Activated naive CD4-positive, alpha-beta T cell treated with anti-CD3 and anti-CD28 coated beads, Interleukin-2, amount 50 U/mL, for 24 hours (primary cell): ENCODE data around the gene TMEM144.

Experiments
- H3K27ac Mint-ChIP-seq: one replicate; pipeline ENCODE4 v1.8.0; 2021; ENCODE audit warnings: mild to moderate bottlenecking, mixed read lengths
- H3K27me3 Mint-ChIP-seq: one replicate; pipeline ENCODE4 v1.8.0; 2021; ENCODE audit warnings: mixed read lengths
- H3K36me3 Mint-ChIP-seq: one replicate; pipeline ENCODE4 v1.8.0; 2021; ENCODE audit warnings: mixed read lengths
- H3K4me1 Mint-ChIP-seq: one replicate; pipeline ENCODE4 v1.8.0; 2021; ENCODE audit warnings: mixed read lengths
- H3K4me3 Mint-ChIP-seq: one replicate; pipeline ENCODE4 v1.8.0; 2021; ENCODE audit warnings: mild to moderate bottlenecking, mixed read lengths
- H3K9me3 Mint-ChIP-seq: one replicate; pipeline ENCODE4 v1.8.0; 2021; ENCODE audit warnings: mixed read lengths

Gene TMEM144

GRCh38 chr4:158179465-158179864, 30.8 kb upstream of the TMEM144 start:
- Mint-ChIP-seq H3K4me3 (no peak overlapping the region), H3K9me3 (no peaks in the 10 kb centered on the region), H3K27me3 (peaks cover 9% of the 10 kb centered on the region), H3K27ac (no peak overlapping the region), H3K36me3 (no peaks in the 10 kb centered on the region), H3K4me1 (no peaks in the 10 kb centered on the region)

DNA sequence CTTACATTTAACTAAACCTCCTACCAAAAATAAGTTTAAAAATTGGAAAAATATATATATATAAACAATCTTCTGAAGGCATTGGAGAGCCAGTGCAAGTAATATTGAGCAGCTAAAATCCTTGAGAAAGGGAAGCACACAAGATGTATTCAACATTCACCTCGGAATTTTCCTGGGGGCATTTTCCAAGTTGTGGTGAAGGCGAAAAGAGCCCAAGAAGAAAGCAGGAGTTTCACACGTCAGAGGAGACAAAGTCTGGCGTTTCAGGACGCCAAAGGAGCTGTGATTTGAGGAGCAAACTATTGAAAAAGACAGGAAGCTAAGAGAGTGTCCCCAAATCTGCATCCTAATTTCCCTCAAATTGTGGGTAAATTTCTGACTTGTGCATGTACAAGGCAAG, 28.4 kb upstream of the TMEM144 start:
- Mint-ChIP-seq H3K9me3 (no peaks in the 10 kb centered on the region), H3K4me1 (no peaks in the 10 kb centered on the region), H3K4me3 (no peak overlapping the region), H3K27me3 (peaks cover 8% of the 10 kb centered on the region), H3K36me3 (no peaks in the 10 kb centered on the region), H3K27ac (no peak overlapping the region)

DNA sequence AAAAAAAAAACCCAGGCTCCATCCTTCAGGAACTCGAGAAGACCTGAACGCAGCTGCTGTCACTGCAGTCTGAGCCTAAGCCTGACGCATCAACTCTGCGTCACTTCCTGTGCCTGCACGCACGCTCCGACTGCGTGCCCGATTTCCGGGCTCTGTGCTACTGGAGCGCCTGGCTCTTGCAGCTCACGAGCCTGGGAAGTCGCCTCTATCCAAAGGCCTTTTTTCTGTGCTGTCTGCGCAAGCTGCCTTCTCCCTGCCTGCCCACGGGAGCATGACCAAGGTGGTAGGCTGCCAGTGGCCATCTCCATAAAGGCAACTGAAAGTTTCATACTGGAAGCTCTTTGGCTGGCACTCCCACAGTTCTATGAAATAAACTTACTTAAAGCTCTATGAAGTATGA, 27.6 kb upstream of the TMEM144 start:
- Mint-ChIP-seq H3K4me1 (no peaks in the 10 kb centered on the region), H3K27ac (no peak overlapping the region), H3K27me3 (peaks cover 6% of the 10 kb centered on the region), H3K9me3 (no peaks in the 10 kb centered on the region), H3K36me3 (no peaks in the 10 kb centered on the region), H3K4me3 (no peak overlapping the region)

DNA sequence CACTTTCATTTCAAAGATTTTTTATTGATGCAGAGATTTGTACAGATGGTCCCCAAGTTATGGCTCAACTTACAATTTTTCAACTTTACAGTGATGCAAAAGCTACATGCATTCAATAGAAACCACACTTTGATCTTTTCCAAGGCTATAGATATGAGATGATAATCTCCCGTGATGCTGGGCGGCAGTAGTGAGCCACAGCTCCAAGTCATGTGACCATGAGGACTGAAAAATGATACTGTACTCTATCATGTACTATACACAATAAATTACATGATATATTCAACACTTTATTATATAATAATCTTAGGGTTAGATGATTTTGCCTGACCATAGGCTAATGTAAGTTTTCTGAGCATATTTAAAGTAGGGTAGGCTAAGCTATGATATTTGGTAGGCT, 23.5 kb upstream of the TMEM144 start:
- Mint-ChIP-seq H3K36me3 (no peaks in the 10 kb centered on the region), H3K4me1 (no peaks in the 10 kb centered on the region), H3K27me3 (no peaks in the 10 kb centered on the region), H3K27ac (no peak overlapping the region), H3K4me3 (no peak overlapping the region), H3K9me3 (no peaks in the 10 kb centered on the region)

DNA sequence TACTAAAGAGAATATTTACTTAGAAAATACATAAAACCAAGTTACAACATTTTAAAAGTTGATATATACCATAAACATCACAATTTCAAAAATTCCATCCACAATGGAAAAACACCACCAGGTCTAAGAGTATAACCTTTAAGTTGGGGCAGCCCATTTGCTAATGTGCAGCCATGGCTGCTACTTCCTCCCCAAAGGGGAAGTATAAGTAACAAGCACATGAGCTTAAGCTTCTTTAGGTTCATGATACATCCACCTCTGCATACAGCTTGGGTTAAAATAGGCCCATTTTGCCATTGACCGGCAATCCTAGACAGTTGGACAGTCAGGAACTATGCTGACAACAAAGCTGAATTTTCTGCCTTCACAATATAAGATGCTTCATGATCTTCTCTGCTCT, 20.9 kb upstream of the TMEM144 start:
- Mint-ChIP-seq H3K27ac (no peak overlapping the region), H3K4me1 (no peaks in the 10 kb centered on the region), H3K27me3 (no peaks in the 10 kb centered on the region), H3K9me3 (no peaks in the 10 kb centered on the region), H3K36me3 (no peaks in the 10 kb centered on the region), H3K4me3 (no peak overlapping the region)

- Mint-ChIP-seq H3K27ac (no peak overlapping the region), H3K9me3 (no peaks in the 10 kb centered on the region), H3K27me3 (no peaks in the 10 kb centered on the region), H3K4me3 (no peak overlapping the region), H3K4me1 (no peaks in the 10 kb centered on the region), H3K36me3 (no peaks in the 10 kb centered on the region)
Measured at GRCh38 chr4:158190718-158191117, 19.6 kb upstream of the TMEM144 start.

GRCh38 chr4:158192439-158193158, 17.7 kb upstream of the TMEM144 start:
- H3K27me3 Mint-ChIP-seq = no peaks in the 10 kb centered on the region
- H3K9me3 Mint-ChIP-seq = no peaks in the 10 kb centered on the region
- H3K4me1 Mint-ChIP-seq = no peaks in the 10 kb centered on the region
- no peak overlapping the region for H3K4me3 Mint-ChIP-seq
- no peaks in the 10 kb centered on the region for H3K36me3 Mint-ChIP-seq
- no peak overlapping the region for H3K27ac Mint-ChIP-seq

DNA sequence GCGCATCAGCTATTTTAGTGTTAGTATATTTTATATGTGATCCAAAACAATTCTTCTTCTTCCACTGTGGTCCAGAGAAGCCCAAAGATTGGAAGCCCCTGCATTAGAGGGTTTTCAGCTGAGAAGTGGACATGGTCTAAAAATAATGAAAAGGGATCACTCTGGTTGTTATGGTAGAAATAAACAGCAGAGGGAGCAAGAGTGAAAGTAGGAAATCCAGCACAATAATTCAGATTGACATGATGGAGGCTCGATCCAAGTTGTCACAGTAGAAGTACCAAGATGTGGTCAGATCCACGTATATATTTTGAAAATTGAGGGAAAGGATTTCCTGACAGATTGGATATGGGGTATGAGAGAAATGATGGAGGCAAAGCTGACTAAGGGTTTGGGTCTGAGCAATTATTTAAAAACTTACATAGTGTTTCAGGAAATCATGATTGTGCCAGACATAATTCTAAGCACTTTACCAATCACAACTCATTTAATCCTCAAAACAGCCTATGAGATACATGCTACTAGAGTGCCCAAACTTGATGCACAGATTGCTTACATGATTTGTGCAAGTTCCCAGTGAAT, 17.0 kb upstream of the TMEM144 start:
- H3K36me3 Mint-ChIP-seq = no peaks in the 10 kb centered on the region
- no peaks in the 10 kb centered on the region for H3K27me3 Mint-ChIP-seq
- no peaks in the 10 kb centered on the region for H3K4me1 Mint-ChIP-seq
- H3K9me3 Mint-ChIP-seq = no peaks in the 10 kb centered on the region
- H3K27ac Mint-ChIP-seq = no peak overlapping the region
- H3K4me3 Mint-ChIP-seq = no peak overlapping the region

DNA sequence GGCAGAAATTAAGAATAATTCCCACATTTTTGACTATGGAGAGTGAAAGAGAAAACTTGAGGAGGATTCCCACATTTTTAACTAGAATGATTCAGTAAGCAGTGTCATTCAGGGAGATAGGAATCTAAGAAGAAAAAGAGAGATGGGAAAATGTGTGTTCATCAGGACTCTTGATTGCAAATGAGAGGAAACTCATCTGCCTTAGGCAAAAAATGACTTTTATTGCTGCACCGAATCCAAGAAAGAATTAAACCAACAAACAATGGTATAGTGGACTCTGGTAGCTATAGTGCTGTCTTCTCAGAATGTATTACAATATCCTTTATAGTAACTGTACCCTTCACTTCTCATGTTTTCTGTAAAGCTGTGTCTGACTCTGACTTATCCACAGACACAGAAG, 15.0 kb upstream of the TMEM144 start:
- H3K36me3 Mint-ChIP-seq = no peaks in the 10 kb centered on the region
- no peaks in the 10 kb centered on the region for H3K4me1 Mint-ChIP-seq
- no peaks in the 10 kb centered on the region for H3K9me3 Mint-ChIP-seq
- H3K27me3 Mint-ChIP-seq = no peaks in the 10 kb centered on the region
- no peak overlapping the region for H3K27ac Mint-ChIP-seq
- H3K4me3 Mint-ChIP-seq = no peak overlapping the region

DNA sequence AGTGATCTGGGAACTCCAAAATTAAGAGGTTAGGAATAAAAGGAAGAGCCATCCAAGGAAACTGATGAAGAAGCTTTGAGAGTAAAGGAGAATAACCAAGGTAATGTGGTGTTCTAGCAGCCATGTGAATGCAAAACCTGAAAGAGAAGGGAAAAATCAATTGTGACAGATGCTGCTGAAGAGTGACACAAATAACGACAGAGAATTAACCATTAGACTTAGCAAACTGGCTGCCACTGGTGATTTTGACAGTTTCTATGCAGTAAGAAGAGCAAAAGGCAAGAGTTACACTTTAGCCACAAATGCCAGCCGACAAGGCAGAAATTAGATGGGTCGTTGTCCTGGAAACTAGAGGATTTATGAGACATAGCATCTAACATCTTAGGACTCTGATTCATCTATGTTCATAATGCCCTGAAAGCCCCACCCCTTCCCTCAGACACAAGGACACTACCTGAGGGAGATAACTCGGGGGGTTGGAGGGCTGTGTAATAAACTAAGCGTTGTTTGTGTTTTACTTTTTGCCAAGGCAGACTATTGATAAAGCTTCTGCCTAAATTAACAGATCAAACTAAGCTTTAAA, 13.0 kb upstream of the TMEM144 start:
- Mint-ChIP-seq H3K4me3 (no peak overlapping the region), H3K4me1 (no peaks in the 10 kb centered on the region), H3K27me3 (no peaks in the 10 kb centered on the region), H3K27ac (no peak overlapping the region), H3K36me3 (no peaks in the 10 kb centered on the region), H3K9me3 (no peaks in the 10 kb centered on the region)

- Mint-ChIP-seq H3K4me3 (no peak overlapping the region), H3K9me3 (no peaks in the 10 kb centered on the region), H3K4me1 (no peaks in the 10 kb centered on the region), H3K36me3 (no peaks in the 10 kb centered on the region), H3K27me3 (no peaks in the 10 kb centered on the region), H3K27ac (no peak overlapping the region)
Measured at GRCh38 chr4:158200214-158200613, 10.1 kb upstream of the TMEM144 start.

GRCh38 chr4:158201322-158201721, 9.0 kb upstream of the TMEM144 start:
- Mint-ChIP-seq H3K9me3 (no peaks in the 10 kb centered on the region), H3K36me3 (no peaks in the 10 kb centered on the region), H3K27me3 (no peaks in the 10 kb centered on the region), H3K4me3 (no peak overlapping the region), H3K4me1 (no peaks in the 10 kb centered on the region), H3K27ac (no peak overlapping the region)

DNA sequence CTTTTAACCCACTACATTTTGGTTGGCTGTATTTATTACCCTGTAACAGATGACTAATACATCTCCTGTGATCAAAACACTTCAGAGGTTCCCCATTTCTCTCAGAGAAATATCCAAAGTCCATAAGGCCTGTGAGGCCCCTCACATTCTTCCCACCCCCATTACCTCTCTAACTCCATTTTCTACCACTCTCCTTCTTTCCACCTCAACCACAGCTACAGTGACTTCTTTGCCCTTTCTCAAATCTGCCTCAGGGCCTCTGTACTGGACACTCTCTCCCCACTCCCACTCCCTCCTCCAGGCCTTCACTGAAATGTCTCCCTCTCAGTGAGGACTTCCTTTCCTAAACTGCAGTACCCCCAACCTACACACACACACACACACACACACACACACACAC, 8.4 kb upstream of the TMEM144 start:
- Mint-ChIP-seq H3K9me3 (no peaks in the 10 kb centered on the region), H3K27me3 (no peaks in the 10 kb centered on the region), H3K4me1 (no peaks in the 10 kb centered on the region), H3K27ac (no peak overlapping the region), H3K4me3 (no peak overlapping the region), H3K36me3 (no peaks in the 10 kb centered on the region)

GRCh38 chr4:158202481-158202880, 7.8 kb upstream of the TMEM144 start:
- Mint-ChIP-seq H3K27ac (no peak overlapping the region), H3K27me3 (peaks cover 1% of the 10 kb centered on the region), H3K4me1 (no peaks in the 10 kb centered on the region), H3K4me3 (no peak overlapping the region), H3K36me3 (no peaks in the 10 kb centered on the region), H3K9me3 (peaks cover 3% of the 10 kb centered on the region)

- peaks cover 4% of the 10 kb centered on the region for H3K27me3 Mint-ChIP-seq
- no peaks in the 10 kb centered on the region for H3K4me1 Mint-ChIP-seq
- H3K9me3 Mint-ChIP-seq = peaks cover 7% of the 10 kb centered on the region
- H3K4me3 Mint-ChIP-seq = no peak overlapping the region
- H3K36me3 Mint-ChIP-seq = no peaks in the 10 kb centered on the region
- H3K27ac Mint-ChIP-seq = no peak overlapping the region
Measured at GRCh38 chr4:158203436-158203835, 6.8 kb upstream of the TMEM144 start.

GRCh38 chr4:158203929-158204328, 6.4 kb upstream of the TMEM144 start:
- H3K4me3 Mint-ChIP-seq = no peak overlapping the region
- no peaks in the 10 kb centered on the region for H3K36me3 Mint-ChIP-seq
- H3K4me1 Mint-ChIP-seq = no peaks in the 10 kb centered on the region
- no peak overlapping the region for H3K27ac Mint-ChIP-seq
- H3K27me3 Mint-ChIP-seq = peaks cover 5% of the 10 kb centered on the region
- H3K9me3 Mint-ChIP-seq = peaks cover 7% of the 10 kb centered on the region
